Measurements from ENCODE around the gene MSRB3.
"Not testable (repeated sequence)": the region's sequence is repeated elsewhere in the genome, so short reads cannot be mapped to it uniquely, and the experiment has no call there.

MSRB3 gene

GRCh38 chr12:65287426-65287825 is 8.9 kb downstream of the MSRB3 start:
- no peak for DNase-seq (ENCODE audit: low read depth in 2 of 2)

- DNase-seq (ENCODE audit: low read depth in 2 of 2): no peak
Measured at GRCh38 chr12:65292241-65292640, 13.8 kb downstream of the MSRB3 start.

GRCh38 chr12:65293735-65294134 is 15.3 kb downstream of the MSRB3 start:
- DNase-seq (ENCODE audit: low read depth in 2 of 2): no peak

- no peak for DNase-seq (ENCODE audit: low read depth in 2 of 2)
Measured at GRCh38 chr12:65294641-65295262, 16.3 kb downstream of the MSRB3 start.

- no peak for DNase-seq (ENCODE audit: low read depth in 2 of 2)
Measured at GRCh38 chr12:65296508-65297265, 18.2 kb downstream of the MSRB3 start.

GRCh38 chr12:65300097-65300496 is 21.6 kb downstream of the MSRB3 start:
- no peak for DNase-seq (ENCODE audit: low read depth in 2 of 2)

GRCh38 chr12:65300679-65301349 is 22.3 kb downstream of the MSRB3 start:
- DNase-seq (ENCODE audit: low read depth in 2 of 2): no peak

GRCh38 chr12:65302891-65303290 is 24.4 kb downstream of the MSRB3 start:
- DNase-seq (ENCODE audit: low read depth in 2 of 2): no peak

- DNase-seq (ENCODE audit: low read depth in 2 of 2): no peak
Measured at GRCh38 chr12:65305346-65305950, 27.0 kb downstream of the MSRB3 start.

- peak; percentile 47 to 54 for DNase-seq (ENCODE audit: low read depth in 2 of 2)
Measured at GRCh38 chr12:65306366-65307168, 28.1 kb downstream of the MSRB3 start.

- no peak for DNase-seq (ENCODE audit: low read depth in 2 of 2)
Measured at GRCh38 chr12:65307169-65307501, 28.7 kb downstream of the MSRB3 start.

GRCh38 chr12:65308006-65308405 is 29.5 kb downstream of the MSRB3 start:
- no peak for DNase-seq (ENCODE audit: low read depth in 2 of 2)

GRCh38 chr12:65308601-65309071 is 30.2 kb downstream of the MSRB3 start:
- peak; percentile 40 to 53 for DNase-seq (ENCODE audit: low read depth in 2 of 2)

GRCh38 chr12:65311260-65311659 is 32.8 kb downstream of the MSRB3 start:
- no peak for DNase-seq (ENCODE audit: low read depth in 2 of 2)

GRCh38 chr12:65313719-65314317 is 35.3 kb downstream of the MSRB3 start:
- DNase-seq (ENCODE audit: low read depth in 2 of 2): no peak

GRCh38 chr12:65315238-65315637 is 36.8 kb downstream of the MSRB3 start:
- DNase-seq (ENCODE audit: low read depth in 2 of 2): not testable (repeated sequence)

- DNase-seq (ENCODE audit: low read depth in 2 of 2): no peak
Measured at GRCh38 chr12:65318186-65318685, 39.8 kb downstream of the MSRB3 start.

GRCh38 chr12:65319688-65320200 is 41.3 kb downstream of the MSRB3 start:
- no peak for DNase-seq (ENCODE audit: low read depth in 2 of 2)

GRCh38 chr12:65323070-65323469 is 44.6 kb downstream of the MSRB3 start:
- DNase-seq (ENCODE audit: low read depth in 2 of 2): no peak

- DNase-seq (ENCODE audit: low read depth in 2 of 2): no peak
Measured at GRCh38 chr12:65324056-65324455, 45.6 kb downstream of the MSRB3 start.

- no peak for DNase-seq (ENCODE audit: low read depth in 2 of 2)
Measured at GRCh38 chr12:65324551-65324950, 46.1 kb downstream of the MSRB3 start.
